HEK293 (cell line): ENCODE data around the gene UCKL1.

Experiments
- BCL11A ChIP-seq: fragments of 450-650 bp; formaldehyde crosslinking; IDR thresholded peaks from 2 replicates; pipeline ENCODE4 v1.5.1; 2016; ENCODE audit warnings: low read depth, missing biosample characterization, missing genetic modification characterization
- KLF1 ChIP-seq: fragments of 450-650 bp; formaldehyde crosslinking; IDR thresholded peaks from 2 replicates; pipeline ENCODE4 v1.5.1; 2016; ENCODE audit warnings: missing biosample characterization, missing genetic modification characterization
- KLF17 ChIP-seq: fragments of 450-650 bp; formaldehyde crosslinking; IDR thresholded peaks from 2 replicates; pipeline ENCODE4 v1.5.1; 2016; ENCODE audit warnings: missing biosample characterization, missing genetic modification characterization
- MZF1 ChIP-seq: fragments of 450-650 bp; formaldehyde crosslinking; IDR thresholded peaks from 2 replicates; pipeline ENCODE4 v1.5.1; 2017; ENCODE audit warnings: missing biosample characterization, missing genetic modification characterization, borderline replicate concordance
- SP3 ChIP-seq: fragments of 450-650 bp; formaldehyde crosslinking; IDR thresholded peaks from 2 replicates; pipeline ENCODE4 v1.5.1; 2016; ENCODE audit warnings: missing biosample characterization, missing genetic modification characterization
- YY1 ChIP-seq: fragments of 450-650 bp; formaldehyde crosslinking; IDR thresholded peaks from 2 replicates; pipeline ENCODE4 v1.5.1; 2018; ENCODE audit warnings: missing biosample characterization, missing genetic modification characterization
- YY2 ChIP-seq: fragments of 450-650 bp; formaldehyde crosslinking; IDR thresholded peaks from 2 replicates; pipeline ENCODE4 v1.5.1; 2016; ENCODE audit warnings: missing biosample characterization, missing genetic modification characterization
- ZBTB17 ChIP-seq: fragments of 450-650 bp; formaldehyde crosslinking; IDR thresholded peaks from 2 replicates; pipeline ENCODE4 v1.5.1; 2016; ENCODE audit warnings: missing biosample characterization, missing genetic modification characterization
- ZEB2 ChIP-seq: fragments of 450-650 bp; formaldehyde crosslinking; IDR thresholded peaks from 2 replicates; pipeline ENCODE4 v1.5.1; 2016; ENCODE audit warnings: missing biosample characterization, missing genetic modification characterization
- ZNF169 ChIP-seq: fragments of 450-650 bp; formaldehyde crosslinking; IDR thresholded peaks from 2 replicates; pipeline ENCODE4 v1.5.1; 2016; ENCODE audit warnings: missing biosample characterization, missing genetic modification characterization
- ZNF23 ChIP-seq: fragments of 450-650 bp; formaldehyde crosslinking; IDR thresholded peaks from 2 replicates; pipeline ENCODE4 v1.5.1; 2016; ENCODE audit warnings: missing biosample characterization, missing genetic modification characterization, borderline replicate concordance
- ZNF324 ChIP-seq: fragments of 450-650 bp; formaldehyde crosslinking; IDR thresholded peaks from 2 replicates; pipeline ENCODE4 v1.5.1; 2016; ENCODE audit warnings: missing biosample characterization, missing genetic modification characterization
- ZNF354C ChIP-seq: fragments of 450-650 bp; formaldehyde crosslinking; IDR thresholded peaks from 2 replicates; pipeline ENCODE4 v1.5.1; 2016; ENCODE audit warnings: missing biosample characterization, missing genetic modification characterization, low read depth, borderline replicate concordance
- ZNF394 ChIP-seq: fragments of 450-650 bp; formaldehyde crosslinking; IDR thresholded peaks from 2 replicates; pipeline ENCODE4 v1.5.1; 2016; ENCODE audit warnings: missing biosample characterization, missing genetic modification characterization, mild to moderate bottlenecking, moderate library complexity, borderline replicate concordance
- ZNF423 ChIP-seq: fragments of 450-650 bp; formaldehyde crosslinking; IDR thresholded peaks from 2 replicates; pipeline ENCODE4 v1.5.1; 2016; ENCODE audit warnings: missing biosample characterization, missing genetic modification characterization
- ZNF529 ChIP-seq: fragments of 450-650 bp; formaldehyde crosslinking; IDR thresholded peaks from 2 replicates; pipeline ENCODE4 v1.5.1; 2017; ENCODE audit warnings: missing genetic modification characterization, missing biosample characterization; ENCODE audit not compliant: insufficient replicate concordance
- ZNF530 ChIP-seq: fragments of 450-650 bp; formaldehyde crosslinking; IDR thresholded peaks from 2 replicates; pipeline ENCODE4 v1.5.1; 2016; ENCODE audit warnings: low read depth, missing biosample characterization, missing genetic modification characterization
- ZNF654 ChIP-seq: fragments of 450-650 bp; formaldehyde crosslinking; IDR thresholded peaks from 2 replicates; pipeline ENCODE4 v1.5.1; 2016; ENCODE audit warnings: low read depth, missing biosample characterization, missing genetic modification characterization
- ZNF701 ChIP-seq: fragments of 450-650 bp; formaldehyde crosslinking; IDR thresholded peaks from 2 replicates; pipeline ENCODE4 v1.5.1; 2016; ENCODE audit warnings: missing biosample characterization, missing genetic modification characterization
- ZNF843 ChIP-seq: fragments of 450-650 bp; formaldehyde crosslinking; IDR thresholded peaks from 2 replicates; pipeline ENCODE4 v1.5.1; 2016; ENCODE audit warnings: missing biosample characterization, missing genetic modification characterization
- ZSCAN16 ChIP-seq: fragments of 450-650 bp; formaldehyde crosslinking; IDR thresholded peaks from 2 replicates; pipeline ENCODE4 v1.5.1; 2016; ENCODE audit warnings: missing biosample characterization, missing genetic modification characterization
- ZSCAN23 ChIP-seq: fragments of 450-650 bp; formaldehyde crosslinking; IDR thresholded peaks from 2 replicates; pipeline ENCODE4 v1.5.1; 2016; ENCODE audit warnings: missing biosample characterization, missing genetic modification characterization
- ZSCAN5A ChIP-seq: fragments of 450-650 bp; formaldehyde crosslinking; IDR thresholded peaks from 2 replicates; pipeline ENCODE4 v1.5.1; 2016; ENCODE audit warnings: missing biosample characterization, missing genetic modification characterization
- TF ChIP-seq, protein P1 (sequence below): fragments of 450-650 bp; formaldehyde crosslinking; IDR thresholded peaks from 2 replicates; pipeline ENCODE4 v1.5.1; 2016; ENCODE audit warnings: missing biosample characterization, missing genetic modification characterization, borderline replicate concordance
- TF ChIP-seq, protein P2 (sequence below): fragments of 450-650 bp; formaldehyde crosslinking; IDR thresholded peaks from 2 replicates; pipeline ENCODE4 v1.5.1; 2017; ENCODE audit warnings: missing biosample characterization, mild to moderate bottlenecking, missing genetic modification characterization, moderate library complexity
- TF ChIP-seq, protein P3 (sequence below): fragments of 450-650 bp; formaldehyde crosslinking; IDR thresholded peaks from 2 replicates; pipeline ENCODE4 v1.5.1; 2016; ENCODE audit warnings: missing biosample characterization, missing genetic modification characterization, borderline replicate concordance
- TF ChIP-seq, protein P4 (sequence below): fragments of 450-650 bp; formaldehyde crosslinking; IDR thresholded peaks from 2 replicates; pipeline ENCODE4 v1.5.1; 2016; ENCODE audit warnings: missing biosample characterization, missing genetic modification characterization

UCKL1 gene

DNA sequence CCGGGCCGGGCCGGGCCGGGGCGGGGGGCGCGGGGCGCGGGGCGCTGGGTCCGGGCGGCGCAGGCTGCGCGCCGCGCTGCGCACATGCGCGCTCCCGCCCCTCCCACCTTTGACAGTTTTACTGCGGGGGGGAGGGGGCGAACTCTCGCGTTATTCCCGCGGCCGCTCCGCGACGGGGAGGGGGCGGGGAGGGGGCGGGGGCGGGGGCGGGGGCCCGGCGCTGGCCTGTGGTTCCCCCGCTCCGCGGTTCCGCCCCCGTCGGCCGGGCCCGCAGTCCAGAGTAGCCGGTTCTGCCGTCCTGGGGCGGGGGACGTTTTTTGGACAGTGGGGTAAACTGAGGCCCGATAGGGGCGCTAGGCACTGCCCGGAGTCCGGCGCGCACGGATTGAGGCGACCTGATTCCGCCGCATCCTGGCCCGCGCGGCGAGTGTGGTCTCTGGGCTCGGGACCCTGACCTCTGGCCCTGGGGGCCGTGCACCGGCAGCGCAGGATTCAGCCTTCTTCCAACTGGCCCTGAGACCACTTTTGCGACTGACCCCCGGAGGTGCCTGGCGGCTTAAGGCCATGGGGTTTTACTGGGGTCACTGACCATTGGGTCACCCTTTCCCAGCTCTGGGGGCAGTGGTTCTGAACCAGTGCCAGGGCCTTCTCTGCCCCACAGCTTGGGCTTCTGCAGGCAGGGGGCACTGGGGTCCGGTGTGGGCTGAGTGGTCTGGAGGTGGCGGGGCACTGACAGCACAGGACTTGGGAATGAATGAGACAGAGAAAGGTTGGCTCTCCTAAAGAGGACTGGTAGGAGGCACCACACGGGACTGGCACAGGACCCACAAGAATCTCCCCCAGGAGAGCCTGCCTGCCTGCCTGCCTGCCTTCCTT, 13.9 kb upstream of the UCKL1 start, which contains the start of gene ZNF512B (continued):
- TF ChIP-seq, protein P1, sequence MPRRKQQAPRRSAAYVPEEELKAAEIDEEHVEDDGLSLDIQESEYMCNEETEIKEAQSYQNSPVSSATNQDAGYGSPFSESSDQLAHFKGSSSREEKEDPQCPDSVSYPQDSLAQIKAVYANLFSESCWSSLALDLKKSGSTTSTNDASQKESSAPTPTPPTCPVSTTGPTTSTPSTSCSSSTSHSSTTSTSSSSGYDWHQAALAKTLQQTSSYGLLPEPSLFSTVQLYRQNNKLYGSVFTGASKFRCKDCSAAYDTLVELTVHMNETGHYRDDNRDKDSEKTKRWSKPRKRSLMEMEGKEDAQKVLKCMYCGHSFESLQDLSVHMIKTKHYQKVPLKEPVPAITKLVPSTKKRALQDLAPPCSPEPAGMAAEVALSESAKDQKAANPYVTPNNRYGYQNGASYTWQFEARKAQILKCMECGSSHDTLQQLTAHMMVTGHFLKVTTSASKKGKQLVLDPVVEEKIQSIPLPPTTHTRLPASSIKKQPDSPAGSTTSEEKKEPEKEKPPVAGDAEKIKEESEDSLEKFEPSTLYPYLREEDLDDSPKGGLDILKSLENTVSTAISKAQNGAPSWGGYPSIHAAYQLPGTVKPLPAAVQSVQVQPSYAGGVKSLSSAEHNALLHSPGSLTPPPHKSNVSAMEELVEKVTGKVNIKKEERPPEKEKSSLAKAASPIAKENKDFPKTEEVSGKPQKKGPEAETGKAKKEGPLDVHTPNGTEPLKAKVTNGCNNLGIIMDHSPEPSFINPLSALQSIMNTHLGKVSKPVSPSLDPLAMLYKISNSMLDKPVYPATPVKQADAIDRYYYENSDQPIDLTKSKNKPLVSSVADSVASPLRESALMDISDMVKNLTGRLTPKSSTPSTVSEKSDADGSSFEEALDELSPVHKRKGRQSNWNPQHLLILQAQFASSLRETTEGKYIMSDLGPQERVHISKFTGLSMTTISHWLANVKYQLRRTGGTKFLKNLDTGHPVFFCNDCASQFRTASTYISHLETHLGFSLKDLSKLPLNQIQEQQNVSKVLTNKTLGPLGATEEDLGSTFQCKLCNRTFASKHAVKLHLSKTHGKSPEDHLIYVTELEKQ = no peak
- no peak for TF ChIP-seq ZNF354C (tag by site-specific recombination)
- TF ChIP-seq YY1 (tag by site-specific recombination) = no peak
- no peak for TF ChIP-seq ZNF843 (tag by site-specific recombination)
- TF ChIP-seq, protein P2, sequence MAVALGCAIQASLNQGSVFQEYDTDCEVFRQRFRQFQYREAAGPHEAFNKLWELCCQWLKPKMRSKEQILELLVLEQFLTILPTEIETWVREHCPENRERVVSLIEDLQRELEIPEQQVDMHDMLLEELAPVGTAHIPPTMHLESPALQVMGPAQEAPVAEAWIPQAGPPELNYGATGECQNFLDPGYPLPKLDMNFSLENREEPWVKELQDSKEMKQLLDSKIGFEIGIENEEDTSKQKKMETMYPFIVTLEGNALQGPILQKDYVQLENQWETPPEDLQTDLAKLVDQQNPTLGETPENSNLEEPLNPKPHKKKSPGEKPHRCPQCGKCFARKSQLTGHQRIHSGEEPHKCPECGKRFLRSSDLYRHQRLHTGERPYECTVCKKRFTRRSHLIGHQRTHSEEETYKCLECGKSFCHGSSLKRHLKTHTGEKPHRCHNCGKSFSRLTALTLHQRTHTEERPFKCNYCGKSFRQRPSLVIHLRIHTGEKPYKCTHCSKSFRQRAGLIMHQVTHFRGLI (tag by site-specific recombination) = no peak
- TF ChIP-seq ZNF654 (tag by site-specific recombination) = no peak
- TF ChIP-seq, protein P3, sequence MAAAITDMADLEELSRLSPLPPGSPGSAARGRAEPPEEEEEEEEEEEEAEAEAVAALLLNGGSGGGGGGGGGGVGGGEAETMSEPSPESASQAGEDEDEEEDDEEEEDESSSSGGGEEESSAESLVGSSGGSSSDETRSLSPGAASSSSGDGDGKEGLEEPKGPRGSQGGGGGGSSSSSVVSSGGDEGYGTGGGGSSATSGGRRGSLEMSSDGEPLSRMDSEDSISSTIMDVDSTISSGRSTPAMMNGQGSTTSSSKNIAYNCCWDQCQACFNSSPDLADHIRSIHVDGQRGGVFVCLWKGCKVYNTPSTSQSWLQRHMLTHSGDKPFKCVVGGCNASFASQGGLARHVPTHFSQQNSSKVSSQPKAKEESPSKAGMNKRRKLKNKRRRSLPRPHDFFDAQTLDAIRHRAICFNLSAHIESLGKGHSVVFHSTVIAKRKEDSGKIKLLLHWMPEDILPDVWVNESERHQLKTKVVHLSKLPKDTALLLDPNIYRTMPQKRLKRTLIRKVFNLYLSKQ = no peak
- no peak for TF ChIP-seq KLF17 (tag by site-specific recombination)
- TF ChIP-seq ZNF169 = no peak
- TF ChIP-seq ZNF23 (tag by site-specific recombination) = no peak
- TF ChIP-seq ZNF394 (tag by site-specific recombination) = no peak
- TF ChIP-seq YY2 (tag by site-specific recombination) = no peak
- TF ChIP-seq ZEB2 = 0 out of 2 replicates have a peak, but pooled peaks have one; percentile 47
- peak; percentile 92 for TF ChIP-seq BCL11A (tag by site-specific recombination)
- no peak for TF ChIP-seq ZNF324 (tag by site-specific recombination)
- TF ChIP-seq ZBTB17 = no peak
- TF ChIP-seq ZNF701 = no peak
- TF ChIP-seq ZSCAN23 (tag by site-specific recombination) = no peak
- TF ChIP-seq ZNF530 (tag by site-specific recombination) = no peak
- TF ChIP-seq ZNF529 = no peak
- no peak for TF ChIP-seq KLF1
- no peak for TF ChIP-seq ZNF423 (tag by site-specific recombination)
- no peak for TF ChIP-seq ZSCAN5A (tag by site-specific recombination)
- TF ChIP-seq MZF1 (tag by site-specific recombination) = no peak
- TF ChIP-seq, protein P4, sequence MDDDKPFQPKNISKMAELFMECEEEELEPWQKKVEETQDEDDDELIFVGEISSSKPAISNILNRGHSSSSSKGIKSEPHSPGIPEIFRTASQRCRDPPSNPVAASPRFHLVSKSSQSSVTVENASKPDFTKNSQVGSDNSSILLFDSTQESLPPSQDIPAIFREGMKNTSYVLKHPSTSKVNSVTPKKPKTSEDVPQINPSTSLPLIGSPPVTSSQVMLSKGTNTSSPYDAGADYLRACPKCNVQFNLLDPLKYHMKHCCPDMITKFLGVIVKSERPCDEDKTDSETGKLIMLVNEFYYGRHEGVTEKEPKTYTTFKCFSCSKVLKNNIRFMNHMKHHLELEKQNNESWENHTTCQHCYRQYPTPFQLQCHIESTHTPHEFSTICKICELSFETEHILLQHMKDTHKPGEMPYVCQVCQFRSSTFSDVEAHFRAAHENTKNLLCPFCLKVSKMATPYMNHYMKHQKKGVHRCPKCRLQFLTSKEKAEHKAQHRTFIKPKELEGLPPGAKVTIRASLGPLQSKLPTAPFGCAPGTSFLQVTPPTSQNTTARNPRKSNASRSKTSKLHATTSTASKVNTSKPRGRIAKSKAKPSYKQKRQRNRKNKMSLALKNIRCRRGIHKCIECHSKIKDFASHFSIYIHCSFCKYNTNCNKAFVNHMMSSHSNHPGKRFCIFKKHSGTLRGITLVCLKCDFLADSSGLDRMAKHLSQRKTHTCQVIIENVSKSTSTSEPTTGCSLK = no peak
- TF ChIP-seq ZSCAN16 (tag by site-specific recombination) = no peak
- TF ChIP-seq SP3 (tag by site-specific recombination) = 0 out of 2 replicates have a peak, but pooled peaks have one; percentile 37
